GM21360 (cell line): ENCODE data around the gene LEPROT.
"Not testable (repeated sequence)": the region's sequence is repeated elsewhere in the genome, so short reads cannot be mapped to it uniquely, and the experiment has no call there.

Experiments
- ATAC-seq: cut with Tn5 transposase; IDR thresholded peaks from one replicate; pipeline ENCODE4 v1.9.1; 2021; ENCODE audit warnings: mild to moderate bottlenecking, moderate library complexity; ENCODE audit not compliant: unreplicated experiment

The LEPROT gene

DNA sequence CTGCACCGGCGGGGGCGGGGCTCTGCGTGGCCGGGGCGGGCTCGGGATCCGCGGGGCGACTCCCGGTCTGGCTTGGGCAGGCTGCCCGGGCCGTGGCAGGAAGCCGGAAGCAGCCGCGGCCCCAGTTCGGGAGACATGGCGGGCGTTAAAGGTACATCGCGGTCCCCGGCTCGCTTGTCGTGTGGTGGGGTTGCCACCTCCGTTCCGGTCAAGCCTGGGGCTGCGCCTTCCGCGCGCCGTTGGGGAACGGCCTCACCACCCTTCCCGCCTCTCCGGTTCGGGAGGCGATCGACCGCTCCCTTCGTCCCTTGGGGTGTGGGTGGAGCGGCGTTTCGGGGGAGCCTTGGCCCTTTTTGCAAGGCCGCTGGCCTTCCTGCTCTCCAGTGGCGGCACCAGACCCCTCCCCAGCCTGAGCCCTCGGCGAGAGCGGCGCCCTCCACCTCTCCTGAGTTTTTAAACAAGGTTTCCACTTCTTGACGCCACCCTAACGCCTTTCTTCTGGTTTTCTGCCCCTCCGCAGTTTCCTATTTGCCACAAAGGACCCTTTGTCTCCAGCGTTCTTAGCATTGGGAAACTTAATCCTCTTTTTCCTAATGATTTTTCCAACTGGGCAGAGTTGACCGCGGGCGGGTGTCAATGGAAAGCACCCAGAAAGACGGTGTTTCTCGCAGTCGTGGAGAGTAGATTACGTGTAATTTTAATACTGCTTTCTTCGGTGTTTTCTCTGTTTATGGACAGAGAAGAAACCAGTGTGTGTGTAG is at the start of gene LEPROT, which contains the start of gene LEPR:
Gene LEPROT (plus strand): TSS at position 79 of the 761 bp plus-strand sequence. CDS start 57 bp downstream, at position 136.
Gene LEPR (plus strand): TSS at position 79 of the 761 bp plus-strand sequence. CDS start 144,898 bp downstream, outside the sequence.
- ATAC-seq, result peak; percentile 50

DNA sequence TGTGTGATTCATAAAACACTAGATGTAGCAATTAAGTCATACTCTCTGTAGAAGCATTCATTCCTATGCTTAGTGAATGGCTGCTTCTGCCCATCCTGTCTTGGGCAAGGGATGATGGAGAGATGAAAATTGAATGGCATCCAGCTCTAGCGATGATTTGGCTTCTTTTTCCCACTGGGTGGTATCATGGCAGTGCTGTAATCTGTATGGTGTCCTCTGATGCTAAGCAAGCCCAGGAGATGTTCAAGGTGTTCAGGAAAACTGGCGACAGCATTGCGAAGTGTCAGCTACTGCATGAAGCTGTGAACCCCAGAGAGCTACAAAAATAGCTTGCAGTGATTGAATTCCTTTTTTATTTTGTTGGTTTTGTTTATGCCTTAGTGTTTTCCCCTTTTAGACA is 48.9 kb upstream of the LEPROT start:
- no peak for ATAC-seq

DNA sequence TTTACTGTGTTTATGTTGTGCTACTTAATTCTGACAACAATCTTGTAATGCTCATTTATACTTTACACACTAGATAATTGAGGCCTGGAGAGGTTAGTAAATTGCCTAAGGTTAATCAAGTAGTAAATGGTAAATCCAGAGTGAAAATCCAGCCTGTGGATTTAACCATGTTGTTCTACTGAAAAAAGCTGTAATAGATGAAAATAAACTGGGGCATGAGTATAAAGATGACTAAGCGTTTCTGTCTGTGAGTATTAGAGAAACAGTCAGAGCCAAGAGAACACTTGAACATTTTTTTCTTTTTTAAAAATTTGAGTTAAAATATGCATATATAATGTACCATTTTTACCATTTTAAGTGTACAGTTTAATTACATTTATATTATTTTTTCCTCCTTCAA is 47.9 kb upstream of the LEPROT start:
- ATAC-seq, result no peak

GRCh38 chr1:65377496-65378246 is 42.8 kb upstream of the LEPROT start:
- ATAC-seq, result no peak

DNA sequence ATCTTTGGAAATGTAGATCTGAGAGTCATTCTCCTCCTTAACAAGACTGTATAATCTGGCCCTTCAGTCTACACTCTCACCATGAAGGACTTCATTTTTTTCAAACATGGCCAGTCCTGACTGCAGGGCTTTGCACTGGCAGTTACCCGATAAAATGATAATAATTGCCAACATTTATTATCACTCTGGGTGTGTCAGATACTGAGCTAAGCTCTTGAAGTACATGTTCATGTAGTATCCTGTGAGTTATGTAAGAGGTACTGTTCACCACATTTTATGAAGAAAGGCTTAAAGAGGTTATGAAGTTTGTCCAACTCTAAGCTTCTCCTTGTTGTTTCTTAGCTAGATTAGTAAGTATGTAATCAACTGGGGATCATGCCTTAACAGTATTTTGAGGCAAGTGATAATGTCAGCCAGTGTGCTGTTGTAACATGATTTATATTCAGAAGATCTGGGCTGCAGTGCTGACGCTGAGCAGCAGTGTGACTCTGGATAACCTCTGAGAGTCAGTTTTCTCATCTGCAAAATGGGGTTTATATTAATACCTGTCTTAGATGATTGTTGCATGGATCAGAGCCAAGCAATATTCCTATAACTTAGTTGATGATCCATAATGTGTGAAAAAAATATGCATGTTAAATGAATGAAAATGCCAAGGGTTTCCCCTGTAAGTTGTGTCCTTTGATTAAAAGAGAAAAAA is 42.1 kb upstream of the LEPROT start:
- no peak for ATAC-seq

DNA sequence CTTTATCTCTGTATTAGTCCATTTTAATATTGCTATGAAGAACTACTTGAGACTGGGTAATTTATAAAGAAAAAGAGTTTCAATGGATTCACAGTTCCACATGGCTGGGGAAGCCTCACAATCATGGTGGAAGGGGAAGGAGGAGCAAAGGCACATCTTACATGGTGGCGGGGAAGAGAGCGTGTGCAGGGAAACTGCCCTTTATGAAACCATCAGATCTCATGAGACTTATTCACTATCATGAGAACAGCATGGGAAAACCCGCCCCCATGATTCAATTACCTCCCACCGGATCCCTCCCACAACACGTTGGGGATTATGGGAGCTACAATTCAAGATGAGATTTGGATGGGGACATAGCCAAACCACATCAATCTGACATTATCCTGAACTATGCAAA is 36.0 kb upstream of the LEPROT start:
- ATAC-seq, result not testable (repeated sequence)

DNA sequence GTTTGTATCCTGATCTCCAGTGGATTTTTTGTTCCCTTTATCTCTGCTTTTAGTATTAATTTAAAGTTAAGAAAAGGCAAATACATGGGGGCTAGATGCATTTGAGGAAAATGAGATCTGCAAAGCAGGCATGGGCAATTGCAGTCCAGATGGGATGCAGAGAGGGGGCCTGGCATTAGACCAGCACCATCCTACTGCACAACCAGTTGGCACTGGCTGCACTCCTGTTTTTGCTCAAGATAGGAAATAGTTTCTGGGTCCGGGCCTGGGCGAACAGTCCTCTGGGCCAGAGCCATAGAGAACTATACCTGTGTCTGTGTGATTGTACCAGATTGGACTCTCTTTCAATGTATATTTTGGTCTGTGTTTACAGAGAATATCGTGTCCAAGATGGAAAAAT is 34.0 kb upstream of the LEPROT start:
- no peak for ATAC-seq

GRCh38 chr1:65387821-65388220 is 32.6 kb upstream of the LEPROT start:
- no peak for ATAC-seq

GRCh38 chr1:65388908-65389695 is 31.4 kb upstream of the LEPROT start:
- ATAC-seq, result no peak

DNA sequence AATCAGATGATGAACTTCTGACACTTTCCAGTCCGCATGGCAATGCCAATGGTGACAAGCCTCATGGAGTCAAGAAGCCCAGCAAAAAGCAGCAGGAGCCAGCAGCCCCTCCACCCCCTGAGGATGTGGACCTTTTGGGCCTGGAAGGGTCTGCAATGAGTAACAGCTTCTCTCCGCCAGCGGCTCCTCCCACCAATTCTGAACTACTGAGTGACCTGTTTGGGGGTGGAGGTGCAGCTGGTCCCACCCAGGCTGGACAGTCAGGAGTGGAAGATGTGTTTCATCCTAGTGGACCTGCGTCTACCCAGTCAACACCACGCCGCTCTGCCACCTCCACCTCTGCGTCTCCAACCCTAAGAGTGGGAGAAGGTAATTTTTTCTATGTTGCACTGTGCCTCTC is 28.0 kb upstream of the LEPROT start:
- no peak for ATAC-seq

DNA sequence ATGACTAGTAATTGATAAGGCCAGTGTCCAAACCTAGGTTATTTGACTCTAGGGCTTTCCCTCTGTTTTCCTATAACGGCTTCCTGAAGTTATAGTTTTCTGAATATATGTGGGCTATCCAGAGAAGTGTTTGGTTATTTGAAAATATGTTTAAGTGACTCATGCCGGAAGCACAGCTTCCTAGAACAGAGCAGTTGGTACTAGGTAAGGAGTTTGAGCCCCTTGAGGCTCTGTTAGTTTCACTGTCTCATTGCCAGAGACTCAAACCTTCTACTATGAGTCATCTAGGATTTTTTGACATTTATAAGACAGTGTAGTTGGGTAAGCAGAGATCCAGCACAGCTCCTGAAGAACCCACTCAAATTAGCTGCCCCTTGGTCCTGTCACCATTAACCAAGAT is 27.1 kb upstream of the LEPROT start:
- peak; percentile 99 for ATAC-seq

- no peak for ATAC-seq
These were observed 26.5 kb upstream of the LEPROT start for GRCh38 chr1:65393928-65394327.

DNA sequence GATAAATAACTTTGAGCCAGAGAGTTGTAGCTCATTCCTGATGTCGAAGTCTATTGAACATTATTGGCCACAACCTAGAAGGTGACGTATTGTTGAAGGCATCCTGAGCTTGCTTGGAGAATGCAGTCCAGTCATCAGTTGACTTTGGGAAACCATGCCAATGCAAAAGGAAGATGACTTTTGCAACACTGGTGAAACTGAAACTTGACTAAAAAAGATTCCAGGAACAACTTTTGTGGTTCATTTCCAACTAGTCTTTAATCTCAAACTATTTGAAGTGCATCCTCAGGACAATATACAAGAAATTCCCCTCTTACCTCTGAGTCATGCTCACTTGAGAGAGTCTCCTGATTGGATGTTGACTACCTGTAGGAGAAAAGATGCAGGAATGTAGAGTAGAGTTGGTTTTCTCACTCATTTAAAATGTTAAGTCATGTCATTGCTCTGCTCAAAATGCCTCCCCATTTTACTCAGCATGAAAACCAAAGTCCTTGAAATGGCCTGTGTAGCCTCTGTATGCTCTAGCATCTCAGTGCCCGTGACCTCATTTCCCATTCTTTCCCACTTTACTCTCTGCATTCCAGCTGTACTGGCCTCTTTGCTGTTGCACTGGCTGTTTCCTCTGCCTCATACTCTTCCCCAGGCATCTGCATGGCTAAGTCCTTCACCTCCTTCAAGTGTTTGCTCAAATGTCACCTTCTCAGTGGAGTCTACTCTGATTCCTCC is 24.4 kb upstream of the LEPROT start:
- no peak for ATAC-seq

DNA sequence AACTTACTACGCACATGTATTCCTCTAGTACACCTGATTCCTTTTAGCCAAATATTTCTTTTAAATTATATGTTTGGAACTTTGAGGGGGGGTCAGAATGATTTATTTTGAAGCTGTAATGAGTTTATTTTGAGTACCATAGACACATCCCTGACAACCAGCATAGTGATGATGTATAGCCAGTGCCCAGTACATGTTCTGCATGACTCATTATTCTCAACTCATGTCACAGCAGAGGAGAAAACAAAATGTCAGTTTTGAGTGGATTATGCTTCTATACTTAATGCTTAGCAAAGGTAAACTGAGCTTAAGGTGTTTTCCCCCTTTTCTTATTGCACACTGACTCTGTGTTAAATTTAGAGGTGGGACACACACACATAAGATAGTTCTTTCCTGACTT is 22.4 kb upstream of the LEPROT start:
- ATAC-seq, result no peak

GRCh38 chr1:65399003-65399402 is 21.5 kb upstream of the LEPROT start:
- ATAC-seq, result no peak

DNA sequence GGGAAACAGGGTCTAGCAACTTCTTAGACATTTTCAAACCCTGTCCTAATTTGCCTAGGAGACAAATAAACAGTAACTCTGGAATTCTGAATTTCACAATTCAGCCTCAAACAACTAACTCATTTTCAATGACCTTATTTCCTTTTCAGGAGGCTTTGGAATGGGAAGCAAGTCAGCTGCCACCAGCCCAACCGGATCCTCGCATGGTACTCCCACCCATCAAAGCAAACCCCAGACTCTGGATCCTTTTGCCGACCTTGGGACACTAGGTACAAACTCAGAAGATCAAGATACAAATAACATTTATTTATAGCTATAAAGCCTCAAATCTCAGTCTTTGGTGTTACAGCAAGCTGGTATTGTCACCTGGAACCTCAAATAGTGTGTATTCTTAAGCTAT is 18.9 kb upstream of the LEPROT start:
- no peak for ATAC-seq

GRCh38 chr1:65404941-65405340 is 15.5 kb upstream of the LEPROT start:
- ATAC-seq, result no peak

DNA sequence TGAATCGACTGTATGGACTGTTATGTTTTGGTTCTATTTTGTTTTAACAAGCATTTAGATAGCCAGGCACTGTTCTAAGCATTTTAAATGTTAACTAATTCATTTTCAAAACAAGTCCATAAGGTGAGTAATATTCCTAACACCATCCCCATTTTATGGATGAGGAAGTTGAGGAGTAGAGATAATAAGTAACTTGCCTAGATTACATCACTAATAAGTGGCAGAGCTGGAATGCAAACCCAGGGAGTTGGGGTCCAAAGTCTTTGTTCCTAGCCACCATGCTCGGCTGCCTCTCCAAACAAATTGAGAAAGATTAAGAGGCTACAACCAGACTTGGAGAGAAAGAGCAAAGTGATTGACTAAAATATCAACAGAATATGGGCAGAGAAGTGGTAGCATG is 12.6 kb upstream of the LEPROT start:
- ATAC-seq, result no peak

DNA sequence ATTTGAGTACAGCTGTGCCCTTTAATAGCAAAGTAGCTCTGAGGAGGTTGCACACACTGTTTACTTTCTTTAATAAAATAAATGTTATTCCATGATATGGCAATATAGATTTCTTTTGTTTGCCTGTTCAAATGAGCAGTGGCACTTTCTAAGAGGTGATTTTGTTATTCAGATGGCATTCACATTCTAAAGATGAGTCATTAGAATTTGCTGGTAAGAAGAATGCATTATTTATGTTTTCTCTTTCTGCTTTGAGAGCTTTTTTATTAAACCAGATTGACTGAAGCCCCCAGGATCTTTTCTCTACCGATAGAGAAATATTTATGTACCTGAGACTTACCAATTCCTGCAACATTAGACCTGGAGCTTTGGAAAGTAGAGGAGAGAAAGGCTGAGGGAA is 11.2 kb upstream of the LEPROT start:
- ATAC-seq, result no peak

- ATAC-seq, result no peak
These were observed 10.6 kb upstream of the LEPROT start for GRCh38 chr1:65409816-65410326.
